Mesenchymal stem cell (in vitro differentiated cells and primary cell): ENCODE results near the gene RCN1.
"Not testable (repeated sequence)": the region's sequence is repeated elsewhere in the genome, so short reads cannot be mapped to it uniquely, and the experiment has no call there.

ENCODE experiments used
- DNase-seq: peaks from one replicate; pipeline ENCODE4 v3.0.0-alpha.2; 2013
- H2AFZ ChIP-seq: one replicate; pipeline ENCODE4 v1.6.1; 2013; ENCODE audit warnings: low read depth, mild to moderate bottlenecking, control low read depth, inconsistent platforms, low read length, moderate library complexity
- H2AK5ac ChIP-seq: 2 replicates; pipeline ENCODE4 v1.6.1; 2013; ENCODE audit warnings: low read length, moderate library complexity, mild to moderate bottlenecking, inconsistent platforms; ENCODE audit not compliant: severe bottlenecking
- H2BK120ac ChIP-seq: one replicate; pipeline ENCODE4 v1.6.1; 2013; ENCODE audit warnings: low read depth, mild to moderate bottlenecking, inconsistent platforms, low read length, moderate library complexity
- H2BK12ac ChIP-seq, 2 experiments: one replicate each; pipeline ENCODE4 v1.6.1; 2013; ENCODE audit warnings: inconsistent platforms in 2 of 2, low read length in 2 of 2, mild to moderate bottlenecking in 2 of 2, moderate library complexity in 2 of 2, control low read depth in 1 of 2
- H2BK15ac ChIP-seq: one replicate; pipeline ENCODE4 v1.6.1; 2013; ENCODE audit warnings: mild to moderate bottlenecking, low read depth, inconsistent platforms; ENCODE audit not compliant: poor library complexity, severe bottlenecking
- H2BK5ac ChIP-seq: 2 replicates; pipeline ENCODE4 v1.6.1; 2013; ENCODE audit warnings: low read depth, mild to moderate bottlenecking, low read length, control low read depth, inconsistent platforms; ENCODE audit not compliant: poor library complexity, severe bottlenecking
- H3K14ac ChIP-seq, 2 experiments: one replicate each; pipeline ENCODE4 v1.6.1; 2013; ENCODE audit warnings: inconsistent platforms in 2 of 2, low read length in 2 of 2, control low read depth in 1 of 2, mild to moderate bottlenecking in 1 of 2, moderate library complexity in 1 of 2
- H3K18ac ChIP-seq, 2 experiments: one replicate each; pipeline ENCODE4 v1.6.1; 2013; ENCODE audit warnings: inconsistent platforms in 2 of 2, low read length in 2 of 2, control low read depth in 1 of 2, low read depth in 1 of 2, mild to moderate bottlenecking in 1 of 2
- H3K23ac ChIP-seq, 2 experiments: one replicate each; pipeline ENCODE4 v1.6.1; 2013; ENCODE audit warnings: inconsistent platforms in 2 of 2, low read length in 2 of 2, mild to moderate bottlenecking in 2 of 2, moderate library complexity in 2 of 2, control low read depth in 1 of 2
- H3K27ac ChIP-seq: 2 replicates; pipeline ENCODE4 v1.5.1; 2013; ENCODE audit warnings: mild to moderate bottlenecking, moderate library complexity, low read length, control low read depth, inconsistent platforms; ENCODE audit not compliant: poor library complexity, severe bottlenecking
- H3K27me3 ChIP-seq, 2 experiments: 2 replicates each; pipeline versions ENCODE4 v1.6.1 to v1.7.0; 2013; ENCODE audit warnings: low read length in 2 of 2, mild to moderate bottlenecking in 2 of 2, moderate library complexity in 2 of 2, control low read depth in 1 of 2, inconsistent platforms in 1 of 2; ENCODE audit not compliant: control insufficient read depth in 1 of 2, insufficient read depth in 1 of 2
- H3K36me3 ChIP-seq, 2 experiments: 2 replicates each; pipeline versions ENCODE4 v1.6.1 to v1.7.0; 2013; ENCODE audit warnings: low read length in 2 of 2, control low read depth in 1 of 2, inconsistent platforms in 1 of 2, low read depth in 1 of 2, mild to moderate bottlenecking in 1 of 2; ENCODE audit not compliant: insufficient read depth in 2 of 2, control insufficient read depth in 1 of 2
- H3K4ac ChIP-seq, 2 experiments: one replicate each; pipeline ENCODE4 v1.6.1; 2013; ENCODE audit warnings: inconsistent platforms in 2 of 2, low read length in 2 of 2, mild to moderate bottlenecking in 2 of 2, moderate library complexity in 2 of 2, control low read depth in 1 of 2, low read depth in 1 of 2
- H3K4me1 ChIP-seq: 2 replicates; pipeline ENCODE4 v1.6.1; 2013; ENCODE audit warnings: low read depth, low read length, control low read depth; ENCODE audit not compliant: control insufficient read depth, insufficient read depth
- H3K4me2 ChIP-seq: 2 replicates; pipeline ENCODE4 v1.6.1; 2013; ENCODE audit warnings: low read length, mild to moderate bottlenecking, inconsistent platforms; ENCODE audit not compliant: poor library complexity, severe bottlenecking
- H3K4me3 ChIP-seq, 2 experiments: 2 replicates each; pipeline versions ENCODE4 v1.5.1 to v1.7.0; 2013; ENCODE audit warnings: low read length in 2 of 2, mild to moderate bottlenecking in 2 of 2, control low read depth in 1 of 2, low read depth in 1 of 2; ENCODE audit not compliant: insufficient read depth in 1 of 2
- H3K79me1 ChIP-seq: replicated peaks from 2 replicates; pipeline ENCODE4 v1.6.1; 2013; ENCODE audit warnings: mild to moderate bottlenecking, control low read depth, low read length, inconsistent platforms; ENCODE audit not compliant: poor library complexity, severe bottlenecking
- H3K9ac ChIP-seq: 2 replicates; pipeline ENCODE4 v1.7.0; 2013; ENCODE audit warnings: mild to moderate bottlenecking, low read length, moderate library complexity
- H3K9me3 ChIP-seq: 2 replicates; pipeline ENCODE4 v1.7.0; 2013; ENCODE audit warnings: mild to moderate bottlenecking, low read length; ENCODE audit not compliant: control insufficient read depth
- H4K8ac ChIP-seq: one replicate; pipeline ENCODE4 v1.6.1; 2013; ENCODE audit warnings: inconsistent platforms, mild to moderate bottlenecking, low read length, moderate library complexity
- H4K91ac ChIP-seq: one replicate; pipeline ENCODE4 v1.6.1; 2013; ENCODE audit warnings: mild to moderate bottlenecking, low read length, inconsistent platforms
- WGBS: methylation state at CpG from one replicate; pipeline ENCODE4 v1.1.7; 2013; ENCODE audit warnings: mixed read lengths; 5-methylcytosine and 5-hydroxymethylcytosine counted together

Gene RCN1

DNA sequence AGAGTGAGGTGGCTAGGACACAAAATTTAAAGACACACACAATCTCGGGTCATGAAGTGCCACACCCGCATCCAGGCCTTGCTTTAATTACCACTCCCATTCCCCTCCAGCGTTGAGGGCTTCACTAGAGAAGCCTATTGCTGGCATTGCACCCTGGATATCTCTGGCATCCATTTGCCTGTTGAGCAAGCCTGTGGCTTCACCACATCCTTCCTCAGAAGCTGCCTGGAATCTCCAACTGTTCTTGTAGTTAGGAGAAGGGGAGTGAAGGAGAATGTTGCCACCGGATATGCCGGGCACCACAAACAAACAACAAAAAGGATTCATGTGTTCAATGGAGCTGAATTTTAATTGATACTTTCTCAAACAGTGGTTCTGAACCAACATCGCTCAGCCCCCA lies 34.4 kb upstream of the RCN1 start:
- WGBS: 86% methylated on average over 5 of the region's 6 CpGs

DNA sequence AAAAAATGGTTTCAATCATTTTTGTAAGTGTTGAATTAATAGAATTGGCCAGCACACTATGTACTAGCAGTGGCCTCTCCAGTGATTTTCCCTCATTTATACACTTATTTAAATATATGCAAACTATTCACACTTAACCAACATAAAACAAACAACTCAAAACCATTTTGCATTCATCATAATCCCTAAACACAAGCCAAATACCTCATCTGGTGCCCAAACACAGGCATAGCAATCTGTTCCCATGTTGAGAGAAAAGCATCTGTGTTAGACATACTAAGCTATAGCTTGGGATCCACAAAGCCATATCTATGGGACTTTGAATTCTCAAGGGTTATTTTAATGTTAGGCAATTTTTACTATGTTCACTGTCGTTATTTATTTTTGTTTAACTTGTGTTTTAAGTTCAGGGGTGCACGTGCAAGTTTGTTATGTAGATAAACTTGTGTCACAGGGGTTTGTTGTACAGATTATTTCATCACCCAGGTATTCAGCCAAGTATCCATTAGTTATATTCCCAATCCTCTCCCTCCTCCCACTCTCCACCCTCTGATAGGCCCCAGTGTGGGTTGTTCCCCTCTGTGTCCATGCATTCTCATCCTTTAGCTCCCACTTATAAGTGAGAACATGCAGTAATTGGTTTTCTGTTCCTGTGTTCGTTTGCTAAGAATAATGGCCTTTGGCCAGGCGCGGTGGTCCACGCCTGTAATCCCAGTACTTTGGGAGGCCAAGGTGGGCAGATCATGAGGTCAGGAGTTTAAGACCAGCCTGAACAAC lies 31.0 kb upstream of the RCN1 start:
- no peaks in the 10 kb centered on the region for H3K9me3 ChIP-seq
- H3K27ac ChIP-seq: no peak overlapping the region
- H4K91ac ChIP-seq: no peak overlapping the region
- no peaks in the 10 kb centered on the region for H3K79me1 ChIP-seq
- no peak overlapping the region for H2BK15ac ChIP-seq
- no peak overlapping the region for H3K23ac ChIP-seq
- peaks cover 7 to 15% of the 10 kb centered on the region in 2 experiments for H3K27me3 ChIP-seq
- H3K4ac ChIP-seq: no peak overlapping the region
- H2BK12ac ChIP-seq: no peak overlapping the region
- no peak overlapping the region for H3K18ac ChIP-seq
- H4K8ac ChIP-seq: no peak overlapping the region
- H3K14ac ChIP-seq: no peak overlapping the region
- H3K4me2 ChIP-seq: no peak overlapping the region
- H2BK5ac ChIP-seq: no peak overlapping the region
- no peak overlapping the region for H2AK5ac ChIP-seq
- H3K4me3 ChIP-seq: no peak overlapping the region
- 87% methylated on average over 6 of the region's 6 CpGs for WGBS
- no peak for DNase-seq
- H3K4me1 ChIP-seq: no peaks in the 10 kb centered on the region
- no peaks in the 10 kb centered on the region for H3K36me3 ChIP-seq
- no peak overlapping the region for H2BK120ac ChIP-seq
- H3K9ac ChIP-seq: no peak overlapping the region
- no peak overlapping the region for H2AFZ ChIP-seq

More for the DNA sequence above, 34.4 kb upstream of the RCN1 start:
- Histone ChIP-seq H3K4me2 (no peak overlapping the region), H4K91ac (no peak overlapping the region), H3K79me1 (no peaks in the 10 kb centered on the region), H3K27ac (no peak overlapping the region), H3K4me1 (no peaks in the 10 kb centered on the region), H2BK12ac (no peak overlapping the region), H2AK5ac (no peak overlapping the region), H3K9ac (no peak overlapping the region), H2BK120ac (no peak overlapping the region), H3K36me3 (no peaks in the 10 kb centered on the region), H3K9me3 (no peaks in the 10 kb centered on the region), H2BK15ac (no peak overlapping the region), H2AFZ (no peak overlapping the region), H3K4me3 (no peak overlapping the region), H3K14ac (no peak overlapping the region), H3K18ac (no peak overlapping the region), H4K8ac (no peak overlapping the region), H3K23ac (no peak overlapping the region), H3K27me3 (peaks cover 7 to 31% of the 10 kb centered on the region in 2 experiments), H2BK5ac (no peak overlapping the region), H3K4ac (no peak overlapping the region)
- DNase-seq: no peak

DNA sequence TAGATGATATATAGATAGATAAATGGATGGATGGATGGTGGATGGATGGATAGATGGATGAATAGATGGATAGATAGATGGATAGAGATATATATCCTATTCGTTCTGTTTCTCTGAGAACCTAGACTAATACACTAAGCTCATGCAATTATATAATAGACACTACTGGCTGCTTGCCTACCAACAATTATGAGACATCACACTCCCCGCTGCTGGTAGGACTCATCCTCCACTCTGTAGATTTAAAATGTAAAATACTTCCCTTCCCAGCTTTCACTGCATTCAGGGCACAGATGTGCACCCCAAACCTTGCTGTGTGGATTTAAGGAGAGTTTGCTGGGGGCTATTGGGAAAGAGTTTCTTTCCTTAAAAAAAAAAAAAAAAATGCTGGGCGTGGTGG lies 28.3 kb upstream of the RCN1 start:
- Histone ChIP-seq H3K9ac (no peak overlapping the region), H3K4me3 (no peak overlapping the region), H3K4me1 (no peaks in the 10 kb centered on the region), H3K9me3 (no peaks in the 10 kb centered on the region), H2BK120ac (no peak overlapping the region), H2BK12ac (no peak overlapping the region), H2AFZ (no peak overlapping the region), H2AK5ac (no peak overlapping the region), H3K27me3 (peaks cover 20 to 27% of the 10 kb centered on the region in 2 experiments), H3K36me3 (no peaks in the 10 kb centered on the region), H4K8ac (no peak overlapping the region), H3K4me2 (no peak overlapping the region), H3K4ac (no peak overlapping the region), H3K27ac (no peak overlapping the region), H3K18ac (no peak overlapping the region), H2BK5ac (no peak overlapping the region), H3K79me1 (no peaks in the 10 kb centered on the region), H3K14ac (no peak overlapping the region), H2BK15ac (no peak overlapping the region), H4K91ac (no peak overlapping the region), H3K23ac (no peak overlapping the region)
- no peak for DNase-seq
- 80% methylated on average over 1 of the region's 3 CpGs for WGBS

DNA sequence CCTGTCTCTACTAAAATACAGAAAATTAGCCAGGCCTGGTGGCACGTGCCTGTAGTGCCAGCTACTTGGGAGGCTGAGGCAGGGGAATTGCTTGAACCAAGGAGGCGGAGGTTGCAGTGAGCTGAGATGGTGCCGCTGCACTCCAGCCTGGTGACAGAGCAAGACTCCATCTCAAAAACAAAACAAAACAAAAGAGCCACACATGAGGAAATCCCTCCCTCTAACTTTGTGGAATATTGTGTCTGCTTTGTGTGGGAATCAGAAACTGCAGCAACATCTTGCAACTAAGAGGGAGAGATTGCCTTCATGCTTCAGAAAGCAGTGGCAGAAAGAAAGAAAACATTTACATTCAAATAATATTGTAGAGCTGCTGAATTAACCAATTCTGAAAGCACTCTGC lies 27.8 kb upstream of the RCN1 start:
- not testable (repeated sequence) for H3K27ac ChIP-seq, H3K4me1 ChIP-seq, H3K4me2 ChIP-seq, H3K4ac ChIP-seq, H3K4me3 ChIP-seq, H3K79me1 ChIP-seq, H2AFZ ChIP-seq, H3K36me3 ChIP-seq, H3K23ac ChIP-seq, H4K8ac ChIP-seq, H2BK120ac ChIP-seq, DNase-seq, H3K14ac ChIP-seq, H2BK15ac ChIP-seq, H3K9ac ChIP-seq, H4K91ac ChIP-seq, H3K18ac ChIP-seq, H2BK5ac ChIP-seq, H2AK5ac ChIP-seq, H2BK12ac ChIP-seq, H3K9me3 ChIP-seq
- 67% methylated on average over 1 of the region's 3 CpGs for WGBS
- peaks cover 20 to 28% of the 10 kb centered on the region in 2 experiments for H3K27me3 ChIP-seq
